Spleen (tissue), 7 donors: ENCODE results near the gene CLDN34.

Experiments
- CTCF ChIP-seq, 11 experiments: fragments of 200-600 bp in 7 of 11; fragments of 450-650 bp in 4 of 11; sonication (generic) in 4 of 11; IDR thresholded peaks in 8 of 11; conservative IDR thresholded peaks in 3 of 11; 1 replicate in 7 of 11; 2 replicates in 4 of 11; pipeline versions ENCODE4 v1.4.0 to v1.8.0; 2016 to 2021; ENCODE audit warnings: antibody characterized with exemption in 11 of 11, inconsistent platforms in 4 of 11, mild to moderate bottlenecking in 1 of 11
- POLR2A ChIP-seq, 3 donors: fragments of 450-650 bp; IDR thresholded peaks; one replicate each; pipeline ENCODE4 v1.5.1; 2017; ENCODE audit warnings: antibody characterized with exemption in 3 of 3, mild to moderate bottlenecking in 1 of 3
- POLR2AphosphoS5 ChIP-seq, 3 donors: sonication (generic); formaldehyde crosslinking; IDR thresholded peaks; one replicate each; pipeline ENCODE4 v1.5.1; 2017; ENCODE audit warnings: antibody characterized with exemption in 3 of 3
- donor health status: DM: no; HTN: no; CAD: no; lungs with moderate emphysema.
- donor health status: DM: no; HTN: no; CAD: no.
- donor health status: DM: no; HTN: no; CAD: no.

GRCh38 chrX:10001496-10001895 lies 34.3 kb downstream of the CLDN34 start:
- TF ChIP-seq POLR2A (IDR thresholded peaks at IDR 0.05) = no peak
- TF ChIP-seq CTCF (IDR thresholded peaks at IDR 0.05 in 8 of 11, conservative IDR thresholded peaks at IDR 0.05 in 3 of 11) = no peak
- no peak for TF ChIP-seq POLR2AphosphoS5 (IDR thresholded peaks at IDR 0.05)
